Stimulated activated CD4-positive, alpha-beta T cell treated with anti-CD3 and anti-CD28 coated beads, Interleukin-1b, Interleukin-23, amount 100 ng/mL, for 24 hours (primary cell): ENCODE results near the gene TSNAX.
"Not testable (repeated sequence)": the region's sequence is repeated elsewhere in the genome, so short reads cannot be mapped to it uniquely, and the experiment has no call there.

ENCODE experiments used
- DNase-seq, 4 experiments: peaks; one replicate each; pipeline ENCODE4 v3.0.0-alpha.2; 2020; ENCODE audit warnings: low read depth in 4 of 4, low spot score in 1 of 4

The TSNAX gene, protein sequence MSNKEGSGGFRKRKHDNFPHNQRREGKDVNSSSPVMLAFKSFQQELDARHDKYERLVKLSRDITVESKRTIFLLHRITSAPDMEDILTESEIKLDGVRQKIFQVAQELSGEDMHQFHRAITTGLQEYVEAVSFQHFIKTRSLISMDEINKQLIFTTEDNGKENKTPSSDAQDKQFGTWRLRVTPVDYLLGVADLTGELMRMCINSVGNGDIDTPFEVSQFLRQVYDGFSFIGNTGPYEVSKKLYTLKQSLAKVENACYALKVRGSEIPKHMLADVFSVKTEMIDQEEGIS

DNA sequence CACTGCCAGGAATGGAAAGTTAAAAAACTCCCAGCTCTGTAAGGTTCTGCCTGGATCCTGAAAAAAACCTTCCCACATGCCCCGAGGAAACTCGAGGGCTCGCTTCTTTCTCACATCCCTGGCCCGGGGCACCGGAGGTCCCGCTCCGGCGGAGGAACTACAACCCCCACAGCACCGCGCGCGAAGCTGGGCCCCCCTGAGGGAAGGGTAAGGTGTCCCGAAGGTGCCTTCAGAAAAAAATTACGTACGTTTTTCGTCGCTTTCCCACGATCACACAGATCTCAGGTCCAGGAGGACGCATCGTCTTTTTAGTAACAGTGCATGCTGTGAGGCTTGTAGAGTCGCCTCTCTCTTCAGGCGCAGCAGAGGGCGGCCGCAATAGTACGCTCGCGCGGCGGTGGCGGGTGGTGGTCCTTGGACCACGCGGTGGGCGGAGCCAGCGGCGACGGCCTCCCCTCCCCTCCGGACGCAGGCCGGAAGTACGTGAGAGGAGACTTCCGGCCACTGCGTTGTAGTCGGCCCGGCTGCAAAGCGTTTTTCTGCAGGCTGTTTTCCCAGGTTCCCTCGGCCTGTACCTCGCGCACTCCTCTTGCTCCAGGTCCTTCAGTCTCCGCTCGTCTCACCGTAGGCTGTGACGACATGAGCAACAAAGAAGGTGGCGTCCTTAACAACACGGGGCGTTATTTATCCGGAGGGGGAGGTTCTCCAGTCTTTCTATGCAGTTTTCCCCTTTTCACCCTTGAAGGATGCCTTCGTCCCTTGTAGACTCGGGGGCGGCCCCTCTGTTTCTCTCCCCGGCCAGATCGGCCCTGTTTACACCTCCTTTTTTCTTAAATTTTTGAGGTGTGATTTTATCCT, at the start of gene TSNAX:
TSNAX (plus strand) TSS at position 498 of the 858 bp plus-strand sequence; CDS start at position 640, 142 bp downstream.
- peak; percentile 76 to 86 (median 80) for DNase-seq

GRCh38 chr1:231478811-231479210, 49.7 kb upstream of the TSNAX start:
- no peak for DNase-seq

- DNase-seq, result no peak
These were observed 48.5 kb upstream of the TSNAX start for GRCh38 chr1:231480008-231480407.

DNA sequence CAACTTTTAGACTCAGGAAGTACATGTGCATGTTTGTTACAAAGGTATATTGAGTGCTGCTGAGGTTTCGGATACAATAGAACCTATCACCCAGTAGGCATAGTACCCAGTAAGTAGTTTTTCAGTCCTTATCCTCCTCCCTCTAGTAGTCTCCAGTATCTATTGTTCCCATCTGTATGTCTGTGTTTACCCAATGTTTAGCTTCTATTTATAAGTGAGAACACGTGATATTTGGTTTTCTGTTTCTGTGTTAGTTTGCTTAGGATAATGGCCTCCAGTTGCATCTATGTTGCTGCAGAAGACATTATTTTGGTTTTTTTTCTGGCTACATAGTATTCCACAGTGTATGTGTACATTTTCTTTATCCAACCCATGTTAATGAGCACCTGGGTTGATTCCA, 47.2 kb upstream of the TSNAX start:
- DNase-seq, result no peak

- DNase-seq, result no peak
These were observed 43.3 kb upstream of the TSNAX start for GRCh38 chr1:231485029-231485784.

DNA sequence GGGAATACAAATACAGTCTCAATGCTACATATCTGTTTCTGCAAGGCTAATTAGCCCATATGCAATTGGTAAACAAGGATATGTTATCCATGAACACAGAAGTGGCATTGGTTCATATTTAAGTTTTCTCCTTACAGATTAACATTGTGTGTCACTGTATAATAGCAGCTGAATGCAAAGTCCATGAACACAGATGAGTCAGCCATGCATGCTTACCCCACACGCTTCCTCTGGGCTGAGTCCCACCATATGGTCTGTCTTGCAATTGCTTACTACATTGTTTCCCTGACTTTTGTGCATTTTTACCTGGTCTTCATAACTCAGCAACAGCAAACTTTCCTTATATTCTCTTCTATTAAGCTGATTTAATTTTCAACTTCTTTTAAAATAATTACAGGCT, 41.5 kb upstream of the TSNAX start:
- no peak for DNase-seq

- no peak for DNase-seq
These were observed 40.6 kb upstream of the TSNAX start for GRCh38 chr1:231487910-231488309.

GRCh38 chr1:231493421-231494185, 34.9 kb upstream of the TSNAX start:
- DNase-seq, result no peak

- DNase-seq, result no peak
These were observed 33.9 kb upstream of the TSNAX start for GRCh38 chr1:231494439-231495110.

DNA sequence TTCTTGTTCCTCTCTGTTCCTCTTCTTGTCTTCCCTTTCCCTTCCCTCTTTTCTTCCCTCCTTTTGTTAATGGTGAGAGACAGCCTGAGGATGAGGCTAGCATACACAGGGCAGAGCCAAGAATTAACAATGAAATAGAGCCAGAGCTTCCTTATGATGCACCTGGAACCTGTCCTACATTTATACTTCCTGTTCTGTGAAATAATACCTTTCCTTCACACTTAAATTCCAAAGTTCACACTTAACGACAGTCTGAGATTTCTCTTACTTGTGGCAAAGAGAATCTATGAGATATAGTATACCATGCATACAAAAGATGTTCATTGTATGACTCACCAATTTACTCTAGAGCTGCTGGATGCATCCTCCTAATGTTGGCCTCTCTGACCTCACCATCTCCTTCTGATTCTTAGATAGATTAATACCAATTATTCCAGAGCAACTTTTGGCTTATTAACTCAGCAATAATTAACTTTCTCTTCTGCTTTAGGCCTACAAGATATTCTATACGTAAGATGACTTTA, 30.8 kb upstream of the TSNAX start:
- no peak for DNase-seq

- DNase-seq, result no peak
These were observed 29.2 kb upstream of the TSNAX start for GRCh38 chr1:231499148-231499763.

- DNase-seq, result no peak
These were observed 27.8 kb upstream of the TSNAX start for GRCh38 chr1:231500666-231501065.

GRCh38 chr1:231503168-231503567, 25.3 kb upstream of the TSNAX start:
- DNase-seq, result not testable (repeated sequence)

- no peak for DNase-seq
These were observed 20.8 kb upstream of the TSNAX start for GRCh38 chr1:231507476-231508355.

- DNase-seq, result no peak
These were observed 20.0 kb upstream of the TSNAX start for GRCh38 chr1:231508497-231508896.

DNA sequence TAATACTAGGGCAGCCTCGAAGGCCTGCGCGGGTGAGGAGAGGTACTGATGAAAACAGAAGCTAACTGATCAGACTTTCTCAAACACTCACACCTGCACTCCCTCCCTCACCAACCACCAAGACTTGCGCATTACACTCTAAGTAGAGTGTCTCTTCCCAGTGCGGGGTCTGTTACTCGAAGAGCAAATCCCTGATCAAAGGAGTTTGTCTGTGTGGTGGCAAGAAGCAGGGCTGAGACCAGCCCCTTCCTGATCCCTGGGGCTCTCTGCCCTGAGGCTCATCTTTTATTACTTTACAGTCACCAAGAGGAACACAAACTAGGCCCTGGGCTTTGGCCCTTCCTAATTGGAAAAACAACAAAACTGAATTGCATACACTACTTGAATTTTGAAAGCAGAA, 19.5 kb upstream of the TSNAX start:
- DNase-seq, result no peak

DNA sequence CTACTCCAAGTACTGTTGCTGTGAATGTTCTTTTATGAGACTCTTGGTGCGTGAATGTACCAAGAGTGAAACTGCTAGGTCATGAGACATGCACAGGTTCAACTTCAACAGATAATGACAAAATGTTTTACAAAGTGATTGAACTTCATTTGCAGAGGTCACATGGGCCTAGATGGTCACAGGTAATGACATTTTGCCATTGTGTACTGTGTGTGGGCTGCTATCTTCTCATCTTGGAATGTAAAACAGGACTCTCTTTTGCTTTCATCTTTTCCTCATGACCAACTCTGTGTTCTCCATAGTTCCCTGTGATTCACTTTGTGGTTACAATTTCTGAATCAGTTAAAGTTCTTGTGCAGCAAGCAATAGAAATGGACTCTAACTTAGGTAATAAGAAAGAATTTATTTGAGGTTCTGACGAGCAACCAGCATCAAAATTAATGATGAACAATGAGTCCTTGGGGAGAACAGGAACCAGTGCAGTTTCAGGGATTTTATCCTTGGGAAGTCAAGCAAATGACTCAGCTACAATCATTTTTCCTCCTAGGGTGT, 16.2 kb upstream of the TSNAX start:
- no peak for DNase-seq

DNA sequence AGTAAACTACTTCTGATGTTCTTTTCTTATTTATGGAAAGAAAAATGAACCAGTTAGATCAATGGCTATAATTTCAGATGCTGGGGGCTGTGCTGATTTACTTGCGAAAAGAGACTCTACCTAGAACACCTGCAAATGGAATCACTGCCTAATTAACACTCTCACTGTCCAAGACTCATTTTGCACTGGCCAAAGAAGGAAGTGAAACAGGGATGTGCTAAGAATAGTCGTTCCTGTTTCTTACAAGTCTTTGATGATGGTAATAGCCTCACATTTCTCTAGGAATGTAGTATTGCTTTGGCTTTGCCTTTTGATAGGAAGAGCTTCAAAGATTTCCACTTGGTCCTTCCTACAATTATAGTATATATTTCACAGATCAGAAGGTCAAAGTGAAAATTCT, 12.7 kb upstream of the TSNAX start:
- no peak for DNase-seq
